CD4-positive, alpha-beta T cell treated with Interleukin-6 for 4 hours (primary cell): ENCODE measurements around the gene LCE1B.

Source experiments
- DNase-seq: peaks from one replicate; pipeline ENCODE4 v3.0.0-alpha.2; 2020; ENCODE audit warnings: mixed read lengths

LCE1B gene, protein sequence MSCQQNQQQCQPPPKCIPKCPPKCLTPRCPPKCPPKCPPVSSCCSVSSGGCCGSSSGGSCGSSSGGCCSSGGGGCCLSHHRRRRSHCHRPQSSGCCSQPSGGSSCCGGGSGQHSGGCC

DNA sequence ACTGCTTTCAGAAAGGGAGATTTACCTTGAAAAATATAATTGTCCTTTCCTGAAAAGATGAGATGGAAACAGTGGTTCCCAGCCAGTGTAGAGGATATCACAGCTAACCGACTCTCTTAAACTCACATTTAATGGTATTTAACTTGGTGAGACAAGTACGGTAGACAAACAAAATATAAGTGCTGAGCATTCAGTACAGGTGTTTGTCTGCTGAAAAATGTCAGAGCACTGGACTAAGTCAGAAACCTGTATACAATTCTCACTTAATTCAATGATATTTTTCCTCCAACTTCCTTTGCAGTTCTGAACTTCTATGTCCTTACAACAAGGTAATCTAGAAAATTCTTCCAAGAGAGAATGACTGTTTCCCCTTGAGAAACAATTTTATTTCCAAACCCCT, at the start of gene LCE1B:
Gene LCE1B (plus strand): TSS at position 301 of the 400 bp plus-strand sequence. CDS start 476 bp downstream, outside the sequence.
- DNase-seq, result no peak

- no peak for DNase-seq
Measured at GRCh38 chr1:152768847-152769533, 42.8 kb upstream of the LCE1B start.

DNA sequence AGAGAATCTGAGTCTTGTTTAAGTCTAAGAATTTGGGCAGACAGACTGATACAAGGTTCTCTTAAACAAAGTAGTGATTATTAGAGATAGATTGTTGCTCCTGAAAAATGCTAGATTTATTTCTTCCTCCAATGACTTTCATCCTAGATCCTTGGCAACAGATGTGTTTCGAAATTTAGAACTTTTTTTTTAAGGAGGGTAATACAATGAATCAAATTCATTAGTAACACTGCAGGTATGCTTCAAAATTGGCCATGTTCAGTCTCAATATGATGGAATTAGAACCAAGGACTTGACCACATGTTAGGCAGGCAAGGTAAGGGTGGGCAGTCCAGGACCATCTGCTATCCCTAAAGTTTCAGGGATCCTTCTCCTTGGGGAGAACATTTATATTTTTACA, 41.4 kb upstream of the LCE1B start:
- DNase-seq, result no peak

- DNase-seq, result no peak
Measured at GRCh38 chr1:152774875-152775274, 36.9 kb upstream of the LCE1B start, which contains the start of gene LCE1F. LCE1F (plus strand) TSS chr1:152775140; CDS start chr1:152776372, 1,232 bp downstream.

- no peak for DNase-seq
Measured at GRCh38 chr1:152776361-152776760, 35.4 kb upstream of the LCE1B start.

GRCh38 chr1:152777510-152778137, 34.1 kb upstream of the LCE1B start:
- DNase-seq, result no peak

GRCh38 chr1:152783095-152783494, 28.7 kb upstream of the LCE1B start:
- no peak for DNase-seq

- no peak for DNase-seq
Measured at GRCh38 chr1:152786077-152786476, 25.7 kb upstream of the LCE1B start, which contains the start of gene LCE1E. LCE1E (plus strand) TSS chr1:152786257; CDS start chr1:152787300, 1,043 bp downstream.

GRCh38 chr1:152795686-152796085, 16.1 kb upstream of the LCE1B start:
- no peak for DNase-seq

DNA sequence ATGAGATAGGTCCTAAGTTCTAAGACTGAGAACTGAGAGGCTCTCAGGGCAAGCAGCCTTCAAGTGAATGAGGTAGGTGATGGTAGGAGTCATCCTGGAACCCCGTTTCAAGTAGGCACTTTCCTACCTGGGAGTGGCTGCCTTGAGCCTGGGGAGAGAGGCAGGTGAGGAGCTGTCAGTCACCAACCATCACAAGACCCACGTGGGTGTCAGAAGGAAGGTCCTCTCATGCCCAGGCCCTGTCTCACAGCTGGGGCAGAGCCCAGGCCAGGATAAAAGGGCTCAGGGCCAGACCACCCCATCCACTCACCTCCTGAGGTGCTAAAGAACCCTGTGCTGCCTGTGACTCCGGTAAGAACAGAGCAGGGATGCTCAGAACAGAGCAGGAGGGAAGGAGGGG, 15.3 kb upstream of the LCE1B start, which contains the start of gene LCE1D:
Gene LCE1D (plus strand): TSS at position 301 of the 400 bp plus-strand sequence. CDS start 1,074 bp downstream, outside the sequence.
- no peak for DNase-seq

- DNase-seq, result no peak
Measured at GRCh38 chr1:152801333-152801732, 10.4 kb upstream of the LCE1B start.

- DNase-seq, result no peak
Measured at GRCh38 chr1:152806576-152806975, 5.2 kb upstream of the LCE1B start, which contains the start of gene LCE1C. LCE1C (minus strand) TSS chr1:152806651; CDS start chr1:152805478, 1,173 bp downstream.

- DNase-seq, result no peak
Measured at GRCh38 chr1:152811050-152811449, 721 bp upstream of the LCE1B start.

- no peak for DNase-seq
Measured at GRCh38 chr1:152817309-152817708, 5.5 kb downstream of the LCE1B start.

- no peak for DNase-seq
Measured at GRCh38 chr1:152823294-152823693, 11.5 kb downstream of the LCE1B start.

GRCh38 chr1:152824964-152825363, 13.2 kb downstream of the LCE1B start:
- DNase-seq, result no peak

DNA sequence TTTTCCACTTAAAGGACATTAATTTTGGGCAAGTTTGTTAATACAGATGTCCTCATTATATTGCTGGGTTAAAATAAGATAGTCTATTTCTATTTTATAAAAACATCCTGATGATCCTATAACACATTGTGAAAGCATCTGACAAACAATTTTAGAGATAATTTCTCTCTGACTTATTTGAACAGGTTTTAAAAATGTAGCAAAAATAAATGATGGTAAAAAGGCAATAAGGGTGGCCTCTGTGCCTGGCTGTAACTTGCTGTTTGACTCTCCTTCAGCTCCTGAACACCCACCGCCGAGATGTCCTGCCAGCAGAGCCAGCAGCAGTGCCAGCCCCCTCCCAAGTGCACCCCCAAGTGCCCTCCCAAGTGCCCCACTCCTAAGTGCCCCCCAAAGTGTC, 15.4 kb downstream of the LCE1B start, which contains the start of gene LCE1A:
Gene LCE1A (plus strand): TSS at position 301 of the 400 bp plus-strand sequence. CDS start 0 bp downstream, at position 301.
- no peak for DNase-seq

DNA sequence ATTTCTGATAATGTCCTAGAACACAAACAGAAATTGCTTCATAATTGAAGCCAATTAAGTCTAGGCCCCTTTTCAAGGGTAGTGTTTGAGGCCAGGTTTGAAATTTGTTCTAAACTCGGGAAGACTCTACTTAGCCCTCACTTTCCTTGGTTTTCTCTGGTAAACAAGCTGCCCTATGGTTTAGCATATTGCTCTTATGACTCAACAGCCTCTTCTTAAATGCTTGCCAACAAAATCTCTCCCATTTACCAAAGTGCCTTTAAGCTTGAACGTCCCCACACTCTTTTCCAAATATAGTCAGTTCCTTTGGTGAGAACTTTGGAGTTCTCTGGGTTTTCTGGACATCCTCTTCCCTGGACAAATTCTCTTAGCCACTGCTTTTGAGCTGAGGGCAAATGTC, 25.1 kb downstream of the LCE1B start:
- no peak for DNase-seq

- no peak for DNase-seq
Measured at GRCh38 chr1:152842556-152842955, 30.8 kb downstream of the LCE1B start, which contains the start of gene LCE6A. LCE6A (plus strand) TSS chr1:152842856; CDS start chr1:152843521, 665 bp downstream.

DNA sequence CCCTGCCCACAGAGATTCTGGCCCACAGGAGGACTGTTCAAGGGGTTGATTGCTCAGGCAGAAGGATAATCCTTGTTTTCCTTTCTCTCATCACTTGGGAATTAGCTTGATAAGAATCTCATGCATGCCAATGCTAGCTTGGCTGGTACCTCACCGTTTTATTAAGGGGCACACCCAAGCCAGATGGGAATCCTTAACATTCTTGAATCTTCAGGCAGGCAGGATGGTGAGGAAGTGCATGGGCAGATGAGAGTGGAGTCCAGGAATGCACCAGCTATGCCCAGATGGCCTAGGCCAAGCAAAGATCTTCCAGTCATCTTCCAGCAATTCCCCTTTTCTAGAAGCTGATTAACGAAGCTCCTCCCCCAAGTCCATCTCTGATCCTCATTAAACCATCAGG, 43.9 kb downstream of the LCE1B start:
- DNase-seq, result no peak

GRCh38 chr1:152858062-152858461, 46.3 kb downstream of the LCE1B start:
- no peak for DNase-seq

- no peak for DNase-seq
Measured at GRCh38 chr1:152859696-152860095, 47.9 kb downstream of the LCE1B start, which contains the start of gene LCE7A. LCE7A (plus strand) TSS chr1:152859996; CDS start chr1:152860698, 702 bp downstream.

- no peak for DNase-seq
Measured at GRCh38 chr1:152860129-152860528, 48.4 kb downstream of the LCE1B start.
